ENCODE measurements around the gene PIBF1.

PIBF1 gene

GRCh38 chr13:73061876-73062275 lies 279.9 kb downstream of the PIBF1 start:
- DNase-seq = no peak

DNA sequence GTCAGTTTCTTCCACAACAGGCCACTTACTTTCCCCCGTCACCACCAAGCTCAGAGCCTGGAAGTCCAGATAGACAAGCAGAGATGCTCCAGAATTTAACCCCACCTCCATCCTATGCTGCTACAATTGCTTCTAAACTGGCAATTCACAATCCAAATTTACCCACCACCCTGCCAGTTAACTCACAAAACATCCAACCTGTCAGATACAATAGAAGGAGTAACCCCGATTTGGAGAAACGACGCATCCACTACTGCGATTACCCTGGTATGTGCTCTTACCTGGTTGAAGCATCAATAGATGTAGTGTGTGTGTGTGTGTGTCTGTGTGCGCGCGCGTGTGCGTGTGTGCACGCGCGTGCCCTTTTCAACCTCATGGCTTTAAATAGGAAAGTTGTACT lies 280.5 kb downstream of the PIBF1 start:
- DNase-seq = no peak

DNA sequence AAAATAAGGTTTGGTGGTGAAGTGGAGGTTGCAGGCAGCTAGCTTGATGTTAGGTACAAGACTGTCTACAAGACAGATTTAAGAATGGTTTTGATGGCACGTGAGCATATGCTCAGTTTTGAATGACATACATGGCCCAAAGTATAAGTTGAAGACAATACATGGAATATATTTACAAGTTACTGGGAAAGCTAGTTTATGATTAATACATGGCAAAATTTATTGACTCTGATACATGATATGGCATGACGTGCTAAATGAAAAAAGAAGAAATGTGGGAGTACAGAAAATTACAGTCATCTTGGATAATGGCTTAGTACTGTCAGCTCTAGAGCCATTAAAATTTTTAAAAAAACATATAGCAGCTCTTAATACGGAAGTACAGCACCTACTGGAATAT lies 281.2 kb downstream of the PIBF1 start:
- no peak for DNase-seq

DNA sequence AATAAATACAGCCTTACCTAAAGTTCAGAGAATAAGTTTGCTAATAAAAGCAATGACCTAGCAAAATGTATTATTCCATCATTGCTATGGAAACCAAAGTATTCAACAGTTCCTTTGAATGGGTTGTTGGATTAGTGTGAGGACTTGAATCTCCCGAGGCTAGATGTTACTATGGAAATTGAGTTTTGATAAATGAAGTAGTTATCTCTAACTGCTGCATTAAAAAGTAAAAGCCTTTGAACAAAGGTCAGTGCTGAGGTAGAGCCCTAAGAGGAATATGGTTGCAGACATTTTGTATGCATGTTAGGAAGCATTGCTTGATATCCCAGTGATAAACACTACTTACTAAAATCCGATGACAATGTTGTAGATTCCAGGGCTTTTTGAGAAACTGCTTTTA lies 283.1 kb downstream of the PIBF1 start:
- DNase-seq = no peak

- no peak for DNase-seq
Observed at GRCh38 chr13:73065665-73066340, 283.9 kb downstream of the PIBF1 start.

All from NCI-H1930 (cell line).